ENCODE results near the gene ANO1.

DNA sequence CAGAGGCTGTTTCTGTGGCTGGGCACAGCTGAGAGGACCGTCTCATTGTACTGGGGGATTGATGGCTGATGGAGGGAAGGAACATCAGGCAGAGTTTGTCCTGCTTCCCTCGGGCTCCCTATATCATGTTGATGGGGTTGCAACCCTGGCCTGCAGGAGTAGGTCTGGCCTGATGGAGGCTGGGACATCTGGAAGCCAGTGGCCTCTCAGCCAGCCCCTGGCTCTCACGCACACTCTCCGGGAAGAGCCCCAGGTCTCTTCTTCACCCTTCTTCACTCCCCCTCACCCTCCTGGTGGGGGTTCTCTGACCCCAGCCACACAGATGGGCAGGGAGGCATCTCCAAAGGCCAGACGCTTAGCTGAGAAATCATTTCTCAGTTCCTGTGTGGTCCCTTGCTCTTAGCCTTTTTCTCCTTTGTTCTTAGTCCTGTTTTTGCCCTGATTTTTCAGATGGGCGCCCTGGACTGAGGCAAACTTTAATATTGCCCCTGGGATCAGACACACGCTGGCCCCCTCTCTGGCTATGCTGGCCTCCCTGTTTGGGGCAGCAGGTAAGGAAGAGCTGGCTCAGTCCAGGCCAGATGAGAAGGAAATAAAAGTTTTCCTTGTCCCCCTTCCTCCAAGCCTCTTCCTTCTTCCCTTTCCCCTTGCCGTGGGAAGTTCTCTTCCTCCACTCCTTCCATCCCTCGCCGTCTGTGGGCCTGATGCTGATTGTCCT is 13.9 kb upstream of the ANO1 start:
- TF ChIP-seq POLR2A (IDR thresholded peaks at IDR 0.05) (no peak), CTCF (IDR thresholded peaks at IDR 0.05) (no peak)
